ENCODE data around the gene TNFAIP3. TPM values are rescaled to one million over a fixed set of nuclear protein-coding genes. Genes with fewer than 3 reads are reported as not detected.
A peak's percentile ranks its signal among the peaks of the same experiment; 100 is the strongest.

TNFAIP3 gene
- total RNA-seq, result 64.0 to 76.2 TPM (median 68.9 TPM) in 3 replicates

- peak; percentile 93 for TF ChIP-seq CTCF (IDR thresholded peaks at IDR 0.05; ENCODE audit: unreplicated experiment)
- Mint-ChIP-seq H3K27ac (peak within 1 kb of the TSS; percentile 95), H3K9me3 (no peaks in the 10 kb centered on the region), H3K4me1 (peaks cover 65% of the 10 kb centered on the region), H3K27me3 (ENCODE audit: low read depth) (peaks cover 22% of the 10 kb centered on the region), H3K36me3 (peaks cover 6% of the 10 kb centered on the region), H3K4me3 (peak within 1 kb of the TSS; percentile 91)
- peak; percentile 90 to 92 for DNase-seq (ENCODE audit: low spot score in 2 of 2, unreplicated experiment in 2 of 2)
Measured at GRCh38 chr6:137866914-137867684, at the start of gene TNFAIP3. TNFAIP3 (plus strand) TSS chr6:137867259; CDS start chr6:137871228, 3,969 bp downstream.

GRCh38 chr6:137818440-137818839 lies 48.6 kb upstream of the TNFAIP3 start:
- Mint-ChIP-seq H3K4me1 (peaks cover 14% of the 10 kb centered on the region), H3K36me3 (no peaks in the 10 kb centered on the region), H3K27ac (no peak overlapping the region), H3K4me3 (no peak overlapping the region), H3K9me3 (no peaks in the 10 kb centered on the region), H3K27me3 (ENCODE audit: low read depth) (peaks cover 18% of the 10 kb centered on the region)
- no peak for TF ChIP-seq CTCF (IDR thresholded peaks at IDR 0.05; ENCODE audit: unreplicated experiment)
- no peak for DNase-seq (ENCODE audit: low spot score in 2 of 2, unreplicated experiment in 2 of 2)

- Mint-ChIP-seq H3K9me3 (no peaks in the 10 kb centered on the region), H3K4me3 (no peak overlapping the region), H3K27me3 (ENCODE audit: low read depth) (peaks cover 19% of the 10 kb centered on the region), H3K36me3 (no peaks in the 10 kb centered on the region), H3K4me1 (peaks cover 26% of the 10 kb centered on the region), H3K27ac (no peak overlapping the region)
- no peak for DNase-seq (ENCODE audit: low spot score in 2 of 2, unreplicated experiment in 2 of 2)
- no peak for TF ChIP-seq CTCF (IDR thresholded peaks at IDR 0.05; ENCODE audit: unreplicated experiment)
Measured at GRCh38 chr6:137819740-137820139, 47.3 kb upstream of the TNFAIP3 start.

GRCh38 chr6:137820425-137820824 lies 46.6 kb upstream of the TNFAIP3 start:
- no peak for TF ChIP-seq CTCF (IDR thresholded peaks at IDR 0.05; ENCODE audit: unreplicated experiment)
- Mint-ChIP-seq H3K4me1 (peaks cover 28% of the 10 kb centered on the region), H3K9me3 (no peaks in the 10 kb centered on the region), H3K27ac (peak overlapping the region; percentile 14), H3K4me3 (no peak overlapping the region), H3K36me3 (no peaks in the 10 kb centered on the region), H3K27me3 (ENCODE audit: low read depth) (peaks cover 19% of the 10 kb centered on the region)
- no peak for DNase-seq (ENCODE audit: low spot score in 2 of 2, unreplicated experiment in 2 of 2)

- Mint-ChIP-seq H3K36me3 (no peaks in the 10 kb centered on the region), H3K4me3 (no peak overlapping the region), H3K27ac (no peak overlapping the region), H3K27me3 (ENCODE audit: low read depth) (peaks cover 19% of the 10 kb centered on the region), H3K4me1 (peaks cover 28% of the 10 kb centered on the region), H3K9me3 (no peaks in the 10 kb centered on the region)
- no peak for TF ChIP-seq CTCF (IDR thresholded peaks at IDR 0.05; ENCODE audit: unreplicated experiment)
- no peak for DNase-seq (ENCODE audit: low spot score in 2 of 2, unreplicated experiment in 2 of 2)
Measured at GRCh38 chr6:137820952-137821351, 46.1 kb upstream of the TNFAIP3 start.

Measured in mesothelial cell of epicardium (in vitro differentiated cells).